Type B pancreatic cell (in vitro differentiated cells): Measurements from ENCODE around the gene EBF3. TPM values are rescaled to one million over a fixed set of nuclear protein-coding genes. Genes with fewer than 3 reads are reported as not detected.

Experiments
- DNase-seq: peaks from one replicate; pipeline ENCODE4 v3.0.0; 2021; ENCODE audit warnings: mixed read lengths; ENCODE audit not compliant: unreplicated experiment; ENCODE audit errors: extremely low spot score
- H3K27ac Mint-ChIP-seq: 2 replicates; pipeline ENCODE4 v1.8.0; 2021; ENCODE audit warnings: mild to moderate bottlenecking, mixed read lengths
- H3K27me3 Mint-ChIP-seq: 2 replicates; pipeline ENCODE4 v1.8.0; 2021; ENCODE audit warnings: mixed read lengths
- H3K36me3 Mint-ChIP-seq: 2 replicates; pipeline ENCODE4 v1.8.0; 2021; ENCODE audit warnings: mixed read lengths
- H3K4me1 Mint-ChIP-seq: one replicate; pipeline ENCODE4 v1.8.0; 2021; ENCODE audit warnings: mixed read lengths; ENCODE audit not compliant: unreplicated experiment
- H3K4me3 Mint-ChIP-seq: 2 replicates; pipeline ENCODE4 v1.8.0; 2021; ENCODE audit warnings: mild to moderate bottlenecking, mixed read lengths
- H3K9me3 Mint-ChIP-seq: 2 replicates; pipeline ENCODE4 v1.8.0; 2021; ENCODE audit warnings: mixed read lengths
- total RNA-seq: library from RNA; stranded (reverse); gene quantifications from 2 replicates; pipeline ENCODE4 v1.2.1, GENCODE V29; 2021; ENCODE audit warnings: low replicate concordance
- TF ChIP-seq, protein P1 (sequence below): fragments of 200-600 bp; sonication (generic); conservative IDR thresholded peaks from 2 replicates; pipeline ENCODE4 v1.5.0; 2021; ENCODE audit warnings: antibody characterized with exemption, mild to moderate bottlenecking

EBF3 gene
- total RNA-seq, 1 donor from 2014 or later: 26.1 TPM

GRCh38 chr10:129884398-129885078, 79.5 kb downstream of the EBF3 start:
- Mint-ChIP-seq H3K36me3 (peaks cover 4% of the 10 kb centered on the region), H3K9me3 (no peaks in the 10 kb centered on the region), H3K27me3 (peaks cover 69% of the 10 kb centered on the region), H3K27ac (no peak overlapping the region), H3K4me3 (no peak overlapping the region), H3K4me1 (peaks cover 41% of the 10 kb centered on the region)
- TF ChIP-seq, protein P1, sequence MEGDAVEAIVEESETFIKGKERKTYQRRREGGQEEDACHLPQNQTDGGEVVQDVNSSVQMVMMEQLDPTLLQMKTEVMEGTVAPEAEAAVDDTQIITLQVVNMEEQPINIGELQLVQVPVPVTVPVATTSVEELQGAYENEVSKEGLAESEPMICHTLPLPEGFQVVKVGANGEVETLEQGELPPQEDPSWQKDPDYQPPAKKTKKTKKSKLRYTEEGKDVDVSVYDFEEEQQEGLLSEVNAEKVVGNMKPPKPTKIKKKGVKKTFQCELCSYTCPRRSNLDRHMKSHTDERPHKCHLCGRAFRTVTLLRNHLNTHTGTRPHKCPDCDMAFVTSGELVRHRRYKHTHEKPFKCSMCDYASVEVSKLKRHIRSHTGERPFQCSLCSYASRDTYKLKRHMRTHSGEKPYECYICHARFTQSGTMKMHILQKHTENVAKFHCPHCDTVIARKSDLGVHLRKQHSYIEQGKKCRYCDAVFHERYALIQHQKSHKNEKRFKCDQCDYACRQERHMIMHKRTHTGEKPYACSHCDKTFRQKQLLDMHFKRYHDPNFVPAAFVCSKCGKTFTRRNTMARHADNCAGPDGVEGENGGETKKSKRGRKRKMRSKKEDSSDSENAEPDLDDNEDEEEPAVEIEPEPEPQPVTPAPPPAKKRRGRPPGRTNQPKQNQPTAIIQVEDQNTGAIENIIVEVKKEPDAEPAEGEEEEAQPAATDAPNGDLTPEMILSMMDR: no peak
- no peak for DNase-seq

DNA sequence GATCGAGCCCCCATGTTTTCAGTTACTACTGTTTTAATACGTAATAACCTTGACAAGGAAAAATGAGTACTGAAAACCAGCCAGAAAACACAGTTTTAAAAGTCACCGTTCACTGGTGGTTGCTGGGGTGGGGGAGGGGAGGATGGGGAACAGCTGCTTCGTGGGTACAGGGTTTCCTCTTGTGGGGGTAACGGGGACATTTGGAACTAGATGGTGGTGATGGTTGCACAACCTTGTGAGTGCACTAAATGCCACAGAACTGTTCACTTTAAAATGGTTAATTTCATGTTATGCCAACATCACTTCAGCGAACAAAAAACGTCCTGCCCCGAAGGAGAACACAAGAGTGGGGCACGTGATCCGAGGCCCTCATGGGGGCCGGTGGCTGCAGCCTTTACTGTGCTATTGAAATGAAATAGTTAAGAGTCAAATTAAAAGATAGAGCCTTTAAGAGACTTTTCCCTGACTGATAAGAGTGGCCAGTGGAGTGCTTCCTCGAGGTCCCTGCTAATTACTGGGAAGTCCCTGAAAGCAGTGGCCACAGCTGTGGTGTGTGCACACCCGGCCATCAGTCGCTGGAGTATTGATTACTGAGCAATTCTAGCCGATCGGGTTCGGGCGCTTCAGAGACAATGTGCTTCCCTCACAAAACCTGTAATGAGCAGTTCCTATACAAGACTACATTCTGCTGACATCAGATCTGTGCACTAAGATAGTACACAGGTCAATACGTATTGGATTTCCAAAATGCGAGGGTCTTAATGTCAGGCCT, 80.3 kb downstream of the EBF3 start:
- Mint-ChIP-seq H3K27me3 (peaks cover 73% of the 10 kb centered on the region), H3K9me3 (no peaks in the 10 kb centered on the region), H3K4me1 (peaks cover 38% of the 10 kb centered on the region), H3K27ac (no peak overlapping the region), H3K4me3 (no peak overlapping the region), H3K36me3 (peaks cover 4% of the 10 kb centered on the region)
- no peak for DNase-seq
- TF ChIP-seq, protein P1: no peak

DNA sequence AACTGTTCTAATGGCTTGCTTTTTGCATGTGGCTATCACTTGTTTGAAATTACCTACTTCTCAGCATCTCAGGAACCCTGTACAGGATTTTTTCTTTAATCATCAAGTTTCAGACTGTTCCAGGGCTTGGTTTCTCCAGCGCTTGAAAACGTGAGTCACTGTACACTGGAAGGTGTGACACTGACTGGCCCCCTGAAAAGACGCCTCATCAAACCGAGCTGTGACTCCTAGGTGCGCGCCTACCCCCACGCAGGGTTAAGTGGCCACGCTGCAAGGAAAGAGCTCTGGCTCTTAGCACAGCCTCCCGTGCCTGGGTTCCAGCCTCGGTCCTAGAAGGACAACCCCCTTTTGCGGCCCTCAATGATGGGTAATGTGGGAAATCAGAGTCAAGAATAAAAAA, 81.0 kb downstream of the EBF3 start:
- DNase-seq: no peak
- no peak overlapping the region for H3K27ac Mint-ChIP-seq
- TF ChIP-seq, protein P1: no peak
- H3K9me3 Mint-ChIP-seq: no peaks in the 10 kb centered on the region
- H3K27me3 Mint-ChIP-seq: peaks cover 71% of the 10 kb centered on the region
- peaks cover 4% of the 10 kb centered on the region for H3K36me3 Mint-ChIP-seq
- no peak overlapping the region for H3K4me3 Mint-ChIP-seq
- H3K4me1 Mint-ChIP-seq: peaks cover 38% of the 10 kb centered on the region

GRCh38 chr10:129882291-129883010, 81.6 kb downstream of the EBF3 start:
- no peak for DNase-seq
- Mint-ChIP-seq H3K36me3 (peaks cover 1% of the 10 kb centered on the region), H3K4me3 (no peak overlapping the region), H3K9me3 (no peaks in the 10 kb centered on the region), H3K27me3 (peaks cover 70% of the 10 kb centered on the region), H3K27ac (no peak overlapping the region), H3K4me1 (peaks cover 36% of the 10 kb centered on the region)
- TF ChIP-seq, protein P1: no peak

DNA sequence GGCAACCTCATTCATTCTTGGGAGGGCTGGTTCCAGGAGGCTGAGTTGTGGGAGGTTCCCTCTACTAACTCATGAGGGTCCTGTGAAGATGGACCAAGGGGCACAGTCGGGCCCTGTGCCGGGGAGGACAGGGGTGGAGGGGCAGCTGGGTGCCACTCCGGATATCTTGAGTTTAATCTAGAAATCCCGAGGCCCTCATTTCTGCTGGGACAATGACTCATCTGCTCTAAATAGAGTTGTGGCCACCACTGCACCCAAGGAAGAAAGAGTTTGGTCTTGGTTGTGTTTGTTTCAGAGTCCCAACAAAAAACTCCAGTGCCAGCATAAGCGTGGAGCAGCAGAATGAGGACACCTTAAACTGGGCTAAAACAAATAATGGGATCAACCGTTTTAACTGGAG, 82.4 kb downstream of the EBF3 start:
- TF ChIP-seq, protein P1: no peak
- Mint-ChIP-seq H3K27ac (no peak overlapping the region), H3K4me3 (no peak overlapping the region), H3K27me3 (peaks cover 65% of the 10 kb centered on the region), H3K36me3 (no peaks in the 10 kb centered on the region), H3K9me3 (no peaks in the 10 kb centered on the region), H3K4me1 (peaks cover 32% of the 10 kb centered on the region)
- no peak for DNase-seq
